ENCODE measurements around the gene FBXO9. TPM values are rescaled to one million over a fixed set of nuclear protein-coding genes. Genes with fewer than 3 reads are reported as not detected.
A peak's percentile ranks its signal among the peaks of the same experiment; 100 is the strongest.

The FBXO9 gene
- polyA plus RNA-seq, 1 of the 3 experiments (the other 2 are of a cell fraction) = 61.9 TPM

DNA sequence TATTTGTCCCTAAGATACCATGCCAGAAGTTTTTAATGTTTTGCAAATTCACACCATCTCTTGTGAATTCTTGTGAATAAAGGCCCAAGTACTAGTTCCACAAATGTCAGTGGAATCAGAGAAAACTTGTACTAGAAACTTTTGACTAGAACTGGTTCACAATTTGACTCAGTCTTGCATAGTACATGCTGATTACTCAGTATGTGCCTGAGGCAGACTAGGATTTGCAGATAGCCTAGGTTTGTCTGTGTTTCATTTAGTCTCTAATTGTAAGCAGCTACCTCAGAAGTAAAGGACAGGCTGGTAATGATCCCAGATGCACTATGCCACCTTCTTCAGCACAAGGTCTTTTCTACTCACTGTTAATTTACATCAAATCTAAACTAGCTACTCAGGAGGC is 35.9 kb upstream of the FBXO9 start:
- peak; percentile 23 for DNase-seq
- H3K9me2 ChIP-seq = no peaks in the 10 kb centered on the region
- peaks cover 4% of the 10 kb centered on the region for H3F3A ChIP-seq (replicated peaks; ENCODE audit: insufficient read depth)
- H3K4me2 ChIP-seq = no peak overlapping the region
- H3K27me3 ChIP-seq (ENCODE audit: insufficient read depth) = no peaks in the 10 kb centered on the region
- H3K9me3 ChIP-seq = no peaks in the 10 kb centered on the region
- no peaks in the 10 kb centered on the region for H4K20me1 ChIP-seq (ENCODE audit: insufficient read depth)
- H3K4me1 ChIP-seq (ENCODE audit: control insufficient read depth in 1 of 2, insufficient read depth in 2 of 2, low read depth in 1 of 2, low read length in 1 of 2) = peaks cover 0 to 6% of the 10 kb centered on the region in 2 experiments; a peak in 1 of 4 replicates
- CTCF ChIA-PET = no interaction called here
- TF ChIP-seq TCF12 (IDR thresholded peaks at IDR 0.05) (no peak), GABPA (IDR thresholded peaks at IDR 0.05; ENCODE audit: low read depth) (no peak), GATA2 (CRISPR knock-in tag; IDR thresholded peaks at IDR 0.05) (no peak), EP300 (IDR thresholded peaks at IDR 0.05; ENCODE audit: borderline replicate concordance in 1 of 2, low read depth in 1 of 2, low read length in 1 of 2) (no peak), USF1 (IDR thresholded peaks at IDR 0.05; ENCODE audit: borderline replicate concordance, low read depth) (no peak), SIN3A (IDR thresholded peaks at IDR 0.05; ENCODE audit: borderline replicate concordance, low read depth, low read length) (no peak), RXRA (IDR thresholded peaks at IDR 0.05; ENCODE audit: borderline replicate concordance, low read depth) (no peak), EZH2phosphoT487 (IDR thresholded peaks at IDR 0.05; ENCODE audit: borderline replicate concordance, low read depth) (no peak), MXI1 (IDR thresholded peaks at IDR 0.05; ENCODE audit: low read depth, low read length) (no peak), CHD2 (IDR thresholded peaks at IDR 0.05; ENCODE audit: low read length, partially characterized antibody) (no peak), SMC3 (IDR thresholded peaks at IDR 0.05; ENCODE audit: low read depth, low read length) (no peak), RFX5 (IDR thresholded peaks at IDR 0.05; ENCODE audit: low read length) (no peak)
- TF ChIP-seq, protein P1, sequence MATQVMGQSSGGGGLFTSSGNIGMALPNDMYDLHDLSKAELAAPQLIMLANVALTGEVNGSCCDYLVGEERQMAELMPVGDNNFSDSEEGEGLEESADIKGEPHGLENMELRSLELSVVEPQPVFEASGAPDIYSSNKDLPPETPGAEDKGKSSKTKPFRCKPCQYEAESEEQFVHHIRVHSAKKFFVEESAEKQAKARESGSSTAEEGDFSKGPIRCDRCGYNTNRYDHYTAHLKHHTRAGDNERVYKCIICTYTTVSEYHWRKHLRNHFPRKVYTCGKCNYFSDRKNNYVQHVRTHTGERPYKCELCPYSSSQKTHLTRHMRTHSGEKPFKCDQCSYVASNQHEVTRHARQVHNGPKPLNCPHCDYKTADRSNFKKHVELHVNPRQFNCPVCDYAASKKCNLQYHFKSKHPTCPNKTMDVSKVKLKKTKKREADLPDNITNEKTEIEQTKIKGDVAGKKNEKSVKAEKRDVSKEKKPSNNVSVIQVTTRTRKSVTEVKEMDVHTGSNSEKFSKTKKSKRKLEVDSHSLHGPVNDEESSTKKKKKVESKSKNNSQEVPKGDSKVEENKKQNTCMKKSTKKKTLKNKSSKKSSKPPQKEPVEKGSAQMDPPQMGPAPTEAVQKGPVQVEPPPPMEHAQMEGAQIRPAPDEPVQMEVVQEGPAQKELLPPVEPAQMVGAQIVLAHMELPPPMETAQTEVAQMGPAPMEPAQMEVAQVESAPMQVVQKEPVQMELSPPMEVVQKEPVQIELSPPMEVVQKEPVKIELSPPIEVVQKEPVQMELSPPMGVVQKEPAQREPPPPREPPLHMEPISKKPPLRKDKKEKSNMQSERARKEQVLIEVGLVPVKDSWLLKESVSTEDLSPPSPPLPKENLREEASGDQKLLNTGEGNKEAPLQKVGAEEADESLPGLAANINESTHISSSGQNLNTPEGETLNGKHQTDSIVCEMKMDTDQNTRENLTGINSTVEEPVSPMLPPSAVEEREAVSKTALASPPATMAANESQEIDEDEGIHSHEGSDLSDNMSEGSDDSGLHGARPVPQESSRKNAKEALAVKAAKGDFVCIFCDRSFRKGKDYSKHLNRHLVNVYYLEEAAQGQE (IDR thresholded peaks at IDR 0.05; ENCODE audit: low read depth, low read length) = no peak
- no peak overlapping the region for H3K4me3 ChIP-seq (ENCODE audit: low read depth in 2 of 2, low read length in 1 of 2)
- POLR2A ChIA-PET = no interaction called here
- H3K36me3 ChIP-seq (replicated peaks in 1 of 2; ENCODE audit: control insufficient read depth in 1 of 2, insufficient read depth in 2 of 2, low read length in 1 of 2) = peaks cover 27 to 69% of the 10 kb centered on the region in 2 experiments
- H2AFZ ChIP-seq (ENCODE audit: low read depth) = no peak overlapping the region
- H3K9ac ChIP-seq = no peak overlapping the region
- no peaks in the 10 kb centered on the region for H3K79me2 ChIP-seq (ENCODE audit: insufficient read depth)
- no peak overlapping the region for H3K27ac ChIP-seq (ENCODE audit: low read depth in 2 of 2, low read length in 1 of 2)

GRCh38 chr6:53029761-53030160 is 35.4 kb upstream of the FBXO9 start:
- Histone ChIP-seq H3K36me3 (replicated peaks in 1 of 2; ENCODE audit: control insufficient read depth in 1 of 2, insufficient read depth in 2 of 2, low read length in 1 of 2) (peaks cover 29 to 73% of the 10 kb centered on the region in 2 experiments), H3F3A (replicated peaks; ENCODE audit: insufficient read depth) (peaks cover 4% of the 10 kb centered on the region), H3K27me3 (ENCODE audit: insufficient read depth) (no peaks in the 10 kb centered on the region), H3K9ac (no peak overlapping the region), H3K9me3 (no peaks in the 10 kb centered on the region), H3K9me2 (no peaks in the 10 kb centered on the region), H2AFZ (ENCODE audit: low read depth) (no peak overlapping the region), H3K4me1 (ENCODE audit: control insufficient read depth in 1 of 2, insufficient read depth in 2 of 2, low read depth in 1 of 2, low read length in 1 of 2) (peaks cover 0 to 6% of the 10 kb centered on the region in 2 experiments; a peak in 1 of 4 replicates), H3K4me2 (no peak overlapping the region), H3K79me2 (ENCODE audit: insufficient read depth) (no peaks in the 10 kb centered on the region), H3K27ac (ENCODE audit: low read depth in 2 of 2, low read length in 1 of 2) (no peak overlapping the region; a peak in 1 of 4 replicates), H4K20me1 (ENCODE audit: insufficient read depth) (no peaks in the 10 kb centered on the region), H3K4me3 (ENCODE audit: low read depth in 2 of 2, low read length in 1 of 2) (no peak overlapping the region)
- CTCF ChIA-PET = no interaction called here
- POLR2A ChIA-PET = no interaction called here
- no peak for DNase-seq
- WGBS (ENCODE audit: low lambda C conversion rate) = 94% methylated on average over 2 of the region's 3 CpGs
- TF ChIP-seq, protein P1 (IDR thresholded peaks at IDR 0.05; ENCODE audit: low read depth, low read length) = no peak
- TF ChIP-seq FOSL2 (IDR thresholded peaks at IDR 0.05; ENCODE audit: borderline replicate concordance, low read depth) (no peak), GABPA (IDR thresholded peaks at IDR 0.05; ENCODE audit: low read depth) (no peak), JUND (IDR thresholded peaks at IDR 0.05) (no peak)
- TF ChIP-seq, protein P2, sequence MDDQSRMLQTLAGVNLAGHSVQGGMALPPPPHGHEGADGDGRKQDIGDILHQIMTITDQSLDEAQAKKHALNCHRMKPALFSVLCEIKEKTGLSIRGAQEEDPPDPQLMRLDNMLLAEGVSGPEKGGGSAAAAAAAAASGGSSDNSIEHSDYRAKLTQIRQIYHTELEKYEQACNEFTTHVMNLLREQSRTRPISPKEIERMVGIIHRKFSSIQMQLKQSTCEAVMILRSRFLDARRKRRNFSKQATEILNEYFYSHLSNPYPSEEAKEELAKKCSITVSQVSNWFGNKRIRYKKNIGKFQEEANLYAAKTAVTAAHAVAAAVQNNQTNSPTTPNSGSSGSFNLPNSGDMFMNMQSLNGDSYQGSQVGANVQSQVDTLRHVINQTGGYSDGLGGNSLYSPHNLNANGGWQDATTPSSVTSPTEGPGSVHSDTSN (IDR thresholded peaks at IDR 0.05) = no peak
- TF ChIP-seq, protein P3, sequence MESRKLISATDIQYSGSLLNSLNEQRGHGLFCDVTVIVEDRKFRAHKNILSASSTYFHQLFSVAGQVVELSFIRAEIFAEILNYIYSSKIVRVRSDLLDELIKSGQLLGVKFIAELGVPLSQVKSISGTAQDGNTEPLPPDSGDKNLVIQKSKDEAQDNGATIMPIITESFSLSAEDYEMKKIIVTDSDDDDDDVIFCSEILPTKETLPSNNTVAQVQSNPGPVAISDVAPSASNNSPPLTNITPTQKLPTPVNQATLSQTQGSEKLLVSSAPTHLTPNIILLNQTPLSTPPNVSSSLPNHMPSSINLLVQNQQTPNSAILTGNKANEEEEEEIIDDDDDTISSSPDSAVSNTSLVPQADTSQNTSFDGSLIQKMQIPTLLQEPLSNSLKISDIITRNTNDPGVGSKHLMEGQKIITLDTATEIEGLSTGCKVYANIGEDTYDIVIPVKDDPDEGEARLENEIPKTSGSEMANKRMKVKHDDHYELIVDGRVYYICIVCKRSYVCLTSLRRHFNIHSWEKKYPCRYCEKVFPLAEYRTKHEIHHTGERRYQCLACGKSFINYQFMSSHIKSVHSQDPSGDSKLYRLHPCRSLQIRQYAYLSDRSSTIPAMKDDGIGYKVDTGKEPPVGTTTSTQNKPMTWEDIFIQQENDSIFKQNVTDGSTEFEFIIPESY (IDR thresholded peaks at IDR 0.05; ENCODE audit: borderline replicate concordance, low read depth) = no peak

Measured in SK-N-SH (cell line).